Nephron (organoid): ENCODE results near the gene NEK7.

Source experiments
- H3K27ac Mint-ChIP-seq, 3 experiments: 2 replicates each; pipeline ENCODE4 v1.8.0; 2020; ENCODE audit warnings: mixed read lengths in 3 of 3, mild to moderate bottlenecking in 2 of 3, moderate library complexity in 1 of 3
- H3K27me3 Mint-ChIP-seq: 2 replicates; pipeline ENCODE4 v1.8.0; 2021; ENCODE audit warnings: low read depth, mild to moderate bottlenecking, moderate library complexity, mixed read lengths
- H3K36me3 Mint-ChIP-seq: 2 replicates; pipeline ENCODE4 v1.8.0; 2020; ENCODE audit warnings: low read depth, mixed read lengths
- H3K4me1 Mint-ChIP-seq: 2 replicates; pipeline ENCODE4 v1.8.0; 2020; ENCODE audit warnings: mixed read lengths
- H3K4me3 Mint-ChIP-seq, 3 experiments: 2 replicates each; pipeline ENCODE4 v1.8.0; 2020; ENCODE audit warnings: mild to moderate bottlenecking in 3 of 3, mixed read lengths in 3 of 3, moderate library complexity in 2 of 3
- H3K9me3 Mint-ChIP-seq: 2 replicates; pipeline ENCODE4 v1.8.0; 2020; ENCODE audit warnings: mixed read lengths
- CTCF ChIP-seq, 3 experiments: fragments of 200-600 bp; sonication (generic); IDR thresholded peaks; one replicate each; pipeline ENCODE4 v1.5.0; 2021; ENCODE audit warnings: antibody characterized with exemption in 3 of 3; ENCODE audit not compliant: unreplicated experiment in 3 of 3

The NEK7 gene

GRCh38 chr1:198157241-198157846 lies 546 bp downstream of the NEK7 start:
- H3K36me3 Mint-ChIP-seq = no peaks in the 10 kb centered on the region
- H3K4me1 Mint-ChIP-seq = peaks cover 62% of the 10 kb centered on the region
- H3K27ac Mint-ChIP-seq = peak overlapping the region; percentile 93 to 98 (median 98)
- H3K4me3 Mint-ChIP-seq = peak overlapping the region; percentile 93 to 95 (median 95)
- no peaks in the 10 kb centered on the region for H3K27me3 Mint-ChIP-seq
- no peak for TF ChIP-seq CTCF (IDR thresholded peaks at IDR 0.05; ENCODE audit: unreplicated experiment in 3 of 3)
- H3K9me3 Mint-ChIP-seq = no peaks in the 10 kb centered on the region

DNA sequence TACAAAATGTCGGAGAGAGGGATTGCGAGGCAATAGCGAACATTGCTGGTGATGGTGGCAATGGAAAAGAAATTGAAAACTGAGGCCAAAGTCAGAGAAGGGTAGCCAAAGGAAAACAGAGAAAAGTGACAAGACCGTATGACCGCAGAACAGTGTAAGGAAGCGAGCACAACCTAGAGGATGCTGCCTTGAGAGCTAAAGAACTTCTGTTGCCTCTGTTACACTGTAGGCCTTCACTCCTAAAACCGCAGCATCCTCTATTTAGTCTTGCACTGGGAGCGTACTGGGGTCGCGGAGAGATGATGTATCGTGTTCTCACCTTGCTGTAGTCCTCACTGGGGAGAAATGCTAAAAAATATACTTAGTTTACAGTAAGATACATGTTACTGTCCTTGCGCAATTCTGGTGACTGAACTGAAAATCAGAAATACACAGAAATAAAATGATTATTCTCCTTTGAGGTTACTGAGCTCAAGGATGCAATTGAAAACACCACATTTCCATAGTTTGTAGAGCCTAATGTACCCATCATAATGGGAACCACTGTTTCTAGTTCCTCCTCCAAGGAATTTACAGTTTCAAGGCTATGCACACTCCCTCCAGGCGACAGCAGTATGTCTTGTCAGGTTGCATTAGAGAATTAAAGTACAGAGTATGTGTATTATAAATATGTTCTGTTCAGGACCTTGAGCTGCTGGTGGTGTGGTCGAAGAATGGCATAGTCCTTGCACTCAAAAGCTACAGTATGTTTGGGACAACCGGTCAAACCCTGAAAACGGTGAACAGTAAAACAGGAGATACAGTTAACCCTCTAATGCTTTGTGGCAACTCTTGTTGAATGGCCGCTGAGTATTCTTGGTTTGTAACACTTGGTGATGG lies 1.3 kb downstream of the NEK7 start:
- Mint-ChIP-seq H3K36me3 (no peaks in the 10 kb centered on the region), H3K9me3 (no peaks in the 10 kb centered on the region), H3K27me3 (no peaks in the 10 kb centered on the region)

DNA sequence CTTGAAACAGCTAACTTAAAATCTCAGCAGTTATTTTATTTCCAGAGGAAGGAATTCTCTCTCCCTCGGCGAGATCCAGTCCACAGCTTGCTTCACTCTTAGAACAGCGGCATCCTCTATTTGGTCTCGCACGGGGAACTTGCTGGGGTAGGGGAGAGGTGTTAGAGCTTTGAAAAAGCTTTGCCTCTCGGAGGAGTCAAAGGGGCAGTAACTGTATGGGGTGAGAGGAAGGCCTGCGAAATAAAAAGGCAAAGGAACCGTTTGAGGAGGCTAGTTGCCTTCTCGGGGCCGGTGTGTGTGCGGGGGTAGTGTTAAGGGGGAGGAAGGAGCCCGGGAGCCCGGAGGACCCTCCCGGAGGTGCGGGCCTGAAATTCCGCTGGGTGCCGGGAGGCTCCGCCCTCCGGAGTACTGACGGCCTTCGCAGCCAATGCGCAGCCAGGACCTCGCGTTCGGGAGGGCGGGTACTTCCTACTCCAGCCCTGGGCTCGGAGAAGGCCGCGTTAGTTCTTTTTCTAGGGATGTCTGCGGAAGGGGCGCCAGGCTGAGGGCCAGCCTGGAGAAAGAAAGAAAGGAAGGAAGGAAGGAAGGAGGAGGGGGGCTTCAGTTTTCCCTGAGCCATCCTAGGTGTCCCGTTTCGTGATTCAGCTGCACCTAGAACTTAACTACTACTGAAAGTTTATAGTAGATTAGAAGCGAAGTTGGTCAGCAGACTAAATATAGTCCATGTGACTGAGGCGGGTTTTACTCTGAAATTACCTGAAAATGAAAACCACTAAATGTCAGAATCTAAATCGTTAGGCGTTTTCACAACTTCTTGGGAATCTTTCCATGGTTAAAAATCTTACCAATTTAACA lies 2.2 kb downstream of the NEK7 start:
- peak overlapping the region; percentile 93 to 98 (median 98) for H3K27ac Mint-ChIP-seq
- no peaks in the 10 kb centered on the region for H3K36me3 Mint-ChIP-seq
- no peaks in the 10 kb centered on the region for H3K9me3 Mint-ChIP-seq
- TF ChIP-seq CTCF (IDR thresholded peaks at IDR 0.05; ENCODE audit: unreplicated experiment in 3 of 3) = no peak
- peak overlapping the region; percentile 93 to 95 (median 95) for H3K4me3 Mint-ChIP-seq
- H3K27me3 Mint-ChIP-seq = no peaks in the 10 kb centered on the region
- H3K4me1 Mint-ChIP-seq = peaks cover 58% of the 10 kb centered on the region

More for the DNA sequence above, 1.3 kb downstream of the NEK7 start:
- TF ChIP-seq CTCF (IDR thresholded peaks at IDR 0.05; ENCODE audit: unreplicated experiment in 3 of 3) = no peak
- H3K4me3 Mint-ChIP-seq = peak overlapping the region; percentile 93 to 95 (median 95)
- peak overlapping the region; percentile 93 to 98 (median 98) for H3K27ac Mint-ChIP-seq
- H3K4me1 Mint-ChIP-seq = peaks cover 64% of the 10 kb centered on the region

DNA sequence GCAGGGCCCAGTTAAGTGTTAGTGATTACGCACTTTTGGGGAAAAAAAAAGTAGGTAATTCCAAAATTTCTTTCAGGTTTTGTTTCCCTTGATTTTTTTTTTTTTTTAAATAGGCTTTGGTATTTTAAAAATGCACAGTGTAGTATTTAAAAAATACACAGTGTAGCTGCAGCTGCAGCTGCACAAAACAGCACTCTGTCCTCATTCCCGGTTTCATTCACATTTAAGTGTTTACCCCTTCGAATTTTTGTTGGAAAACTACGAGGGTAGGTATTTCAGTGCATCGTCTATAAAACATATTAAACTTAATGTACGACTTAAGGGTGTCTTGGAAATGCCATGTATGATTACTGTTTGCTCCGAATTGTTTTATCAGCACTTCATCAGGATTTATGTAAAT lies 3.4 kb downstream of the NEK7 start:
- Mint-ChIP-seq H3K4me3 (peak overlapping the region; percentile 64 to 95 (median 71)), H3K27ac (peak overlapping the region; percentile 93 to 98 (median 98)), H3K9me3 (no peaks in the 10 kb centered on the region), H3K36me3 (peaks cover 4% of the 10 kb centered on the region), H3K4me1 (peaks cover 50% of the 10 kb centered on the region), H3K27me3 (no peaks in the 10 kb centered on the region)
- no peak for TF ChIP-seq CTCF (IDR thresholded peaks at IDR 0.05; ENCODE audit: unreplicated experiment in 3 of 3)

GRCh38 chr1:198160946-198161614 lies 4.3 kb downstream of the NEK7 start:
- Mint-ChIP-seq H3K4me3 (peak overlapping the region in 1 of 3 experiments; percentile 64), H3K27me3 (no peaks in the 10 kb centered on the region), H3K4me1 (peaks cover 45% of the 10 kb centered on the region), H3K36me3 (peaks cover 4% of the 10 kb centered on the region), H3K9me3 (no peaks in the 10 kb centered on the region), H3K27ac (peak overlapping the region; percentile 80 to 98 (median 93))
- TF ChIP-seq CTCF (IDR thresholded peaks at IDR 0.05; ENCODE audit: unreplicated experiment in 3 of 3) = no peak
